ES-I3 (cell line): ENCODE results near the gene CTRB2.

Source experiments
- H3K36me3 ChIP-seq: 2 replicates; pipeline ENCODE4 v1.6.1; 2013; ENCODE audit warnings: mild to moderate bottlenecking, low read length, control low read depth, moderate library complexity; ENCODE audit not compliant: insufficient read depth
- H3K4me1 ChIP-seq: 2 replicates; pipeline ENCODE4 v1.6.1; 2013; ENCODE audit warnings: mild to moderate bottlenecking, control low read depth, low read length; ENCODE audit not compliant: insufficient read depth
- H3K9ac ChIP-seq: 2 replicates; pipeline ENCODE4 v1.6.1; 2013; ENCODE audit warnings: low read depth, mild to moderate bottlenecking, low read length, moderate library complexity
- H3K9me3 ChIP-seq: 2 replicates; pipeline ENCODE4 v1.6.1; 2013; ENCODE audit warnings: mild to moderate bottlenecking, low read length, moderate library complexity; ENCODE audit not compliant: control insufficient read depth, insufficient read depth

CTRB2 gene

DNA sequence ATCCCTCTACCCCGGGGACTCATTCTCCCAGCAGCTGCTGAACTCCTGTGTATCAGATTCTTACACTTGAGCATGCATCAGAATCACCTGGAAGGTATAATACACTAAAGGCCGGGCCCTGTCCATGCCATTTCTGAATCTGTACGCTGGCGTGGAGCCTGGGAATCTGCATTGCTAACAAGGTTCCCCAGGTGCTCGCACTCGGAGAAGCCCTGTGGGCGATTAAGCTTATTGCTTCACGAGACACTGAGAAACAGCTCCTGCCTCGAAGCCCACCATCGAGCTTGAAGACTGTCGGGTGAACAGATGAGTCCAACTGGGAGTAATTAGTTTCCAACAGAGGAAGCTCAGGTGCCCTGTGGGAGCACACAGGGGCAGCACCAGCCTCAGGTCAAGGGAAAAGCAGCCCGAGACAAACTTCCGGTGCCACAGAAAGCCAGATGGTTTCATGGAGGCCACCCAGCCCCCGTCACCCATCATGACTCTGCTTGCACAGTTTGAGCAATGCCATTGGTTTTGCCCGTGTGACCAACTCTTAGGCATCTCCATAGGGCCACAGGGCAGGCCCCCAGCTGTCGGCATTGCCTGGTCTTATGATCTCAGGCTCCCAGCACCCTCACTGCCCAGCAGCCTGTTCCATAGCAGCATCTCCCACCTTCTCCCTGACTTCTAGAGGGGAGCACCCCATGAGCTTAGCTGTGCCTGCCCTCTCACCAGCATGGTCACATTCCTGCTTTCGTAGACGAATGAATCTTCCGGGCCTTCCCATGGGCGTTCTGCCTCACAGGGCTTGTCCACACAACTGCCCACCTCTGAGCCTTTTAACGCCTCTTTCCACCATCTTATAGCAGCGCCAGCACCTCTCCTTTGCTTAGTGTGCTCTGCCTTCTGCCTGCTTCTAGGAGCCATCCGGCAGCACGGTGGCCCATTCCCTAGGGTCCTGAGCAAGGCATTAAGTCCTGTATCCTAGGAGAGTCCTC lies 10.9 kb downstream of the CTRB2 start:
- Histone ChIP-seq H3K4me1 (no peaks in the 10 kb centered on the region), H3K9me3 (no peaks in the 10 kb centered on the region; the same call in 1 of the 2 replicates), H3K36me3 (no peaks in the 10 kb centered on the region), H3K9ac (no peak overlapping the region)

DNA sequence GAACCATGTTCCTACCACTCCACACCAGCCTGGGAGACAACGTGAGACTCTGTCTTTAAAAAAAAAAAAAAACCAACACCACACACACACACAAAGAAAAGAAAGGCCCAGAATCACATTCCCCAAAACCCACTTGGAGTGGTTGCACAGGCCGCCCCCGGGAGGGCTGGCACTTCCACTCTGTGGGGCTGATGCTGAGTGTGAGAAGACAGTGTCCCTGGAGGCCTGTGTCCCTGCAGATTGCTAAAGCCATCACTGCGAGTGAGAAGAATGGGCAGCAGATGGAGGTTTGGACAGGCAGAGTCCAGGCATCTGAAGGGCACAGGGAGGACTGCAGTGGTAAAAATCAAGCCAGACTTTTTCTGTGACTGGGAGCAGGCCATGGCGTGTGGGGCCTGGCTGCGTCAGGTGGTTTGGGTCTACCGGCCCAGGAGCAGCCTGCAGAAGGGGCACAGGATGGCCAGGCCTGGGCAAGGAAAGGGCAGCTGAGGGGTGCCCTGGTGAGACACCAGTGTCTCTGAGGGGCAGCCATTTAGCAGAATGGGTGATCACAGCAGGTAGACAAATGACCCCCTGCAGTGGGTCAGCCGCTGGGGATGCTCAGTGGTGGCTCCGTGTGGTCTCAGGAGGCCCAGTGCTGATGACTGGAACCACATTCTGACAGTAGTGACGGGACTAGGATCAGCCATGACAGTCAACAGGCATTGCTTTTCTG lies 13.1 kb downstream of the CTRB2 start:
- H3K36me3 ChIP-seq, result no peaks in the 10 kb centered on the region
- no peaks in the 10 kb centered on the region for H3K4me1 ChIP-seq
- no peak overlapping the region for H3K9ac ChIP-seq
- H3K9me3 ChIP-seq, result no peaks in the 10 kb centered on the region; the same call in 1 of the 2 replicates

DNA sequence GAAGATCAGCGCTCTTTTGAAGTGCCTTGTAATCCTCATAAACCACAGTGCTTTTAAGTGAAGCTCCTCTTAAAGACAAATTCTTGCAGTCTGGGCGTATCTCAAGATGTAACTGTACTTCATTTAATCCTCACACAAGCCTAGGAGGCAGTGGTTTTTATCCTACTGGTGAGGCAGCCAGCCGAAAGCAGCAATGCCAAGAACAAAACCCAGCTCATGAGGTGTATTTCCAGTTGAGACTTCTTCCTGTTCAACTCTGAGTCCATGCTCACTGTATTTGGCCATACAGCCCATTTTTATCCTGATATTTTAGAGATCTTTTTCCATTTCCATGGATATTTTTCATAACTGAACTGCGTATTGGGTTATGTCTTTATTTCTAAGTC lies 13.7 kb downstream of the CTRB2 start:
- Histone ChIP-seq H3K36me3 (no peaks in the 10 kb centered on the region), H3K9ac (no peak overlapping the region), H3K9me3 (no peaks in the 10 kb centered on the region; the same call in 1 of the 2 replicates), H3K4me1 (no peaks in the 10 kb centered on the region)

DNA sequence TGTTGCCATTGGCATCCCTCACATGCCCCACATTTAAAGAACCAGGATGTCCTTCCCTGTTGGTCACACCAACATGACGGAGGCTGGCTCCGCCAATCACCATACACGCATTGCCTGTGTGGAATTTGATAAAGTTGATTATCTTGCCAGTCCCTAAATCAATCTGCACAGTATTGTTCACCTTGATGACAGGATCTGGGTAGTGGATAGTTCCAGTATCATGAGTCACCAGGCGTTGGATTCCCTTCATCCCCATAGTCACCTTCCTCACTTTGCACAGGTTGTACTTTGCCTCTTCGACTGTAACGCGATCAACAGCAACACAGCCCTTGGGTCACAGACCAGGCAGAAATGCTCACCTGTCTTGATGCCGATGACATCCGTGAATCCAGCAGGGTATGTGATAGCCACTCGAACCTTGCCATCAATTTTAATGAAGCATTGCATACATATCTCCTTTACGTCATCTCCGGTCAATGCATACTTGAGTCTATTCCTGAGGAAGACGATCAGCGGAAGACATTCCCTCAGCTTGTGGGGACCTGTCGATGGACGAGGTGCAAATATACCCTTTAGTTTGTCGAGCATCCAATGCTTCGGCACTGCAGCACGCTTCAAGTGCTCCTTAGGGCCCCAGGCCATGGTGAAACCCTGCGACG lies 14.2 kb downstream of the CTRB2 start:
- H3K4me1 ChIP-seq, result no peaks in the 10 kb centered on the region
- no peaks in the 10 kb centered on the region; the same call in 1 of the 2 replicates for H3K9me3 ChIP-seq
- no peak overlapping the region for H3K9ac ChIP-seq
- no peaks in the 10 kb centered on the region for H3K36me3 ChIP-seq

DNA sequence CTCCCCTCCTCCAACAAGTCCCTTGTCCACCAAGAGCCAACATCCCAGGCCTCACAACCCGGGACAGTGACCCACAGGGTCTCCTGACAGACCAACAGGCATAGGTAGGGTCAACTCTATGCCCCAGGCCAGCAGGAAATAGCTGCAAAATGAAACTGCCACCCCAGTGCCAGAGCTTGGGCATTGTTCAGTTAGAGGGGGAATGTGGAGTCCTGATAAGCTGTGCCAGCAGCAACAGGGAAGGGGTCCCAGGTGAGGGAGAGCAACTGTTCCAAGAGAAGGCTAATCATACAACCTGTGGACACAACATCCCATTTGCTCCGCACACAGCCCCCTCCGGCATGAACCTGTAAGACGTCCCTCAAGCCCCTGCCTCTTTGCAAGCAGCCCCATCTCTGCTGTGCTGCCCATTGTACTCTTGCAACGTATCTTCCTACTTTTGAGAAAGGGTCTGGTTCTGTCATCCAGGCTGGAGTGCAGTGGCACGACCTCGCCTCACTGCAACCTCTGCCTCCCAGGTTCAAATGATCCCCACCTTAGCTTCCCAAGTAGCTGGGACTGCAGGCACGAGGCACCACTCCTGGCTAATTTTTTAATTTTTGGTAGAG lies 17.2 kb downstream of the CTRB2 start:
- no peaks in the 10 kb centered on the region for H3K9me3 ChIP-seq
- H3K4me1 ChIP-seq, result no peaks in the 10 kb centered on the region

DNA sequence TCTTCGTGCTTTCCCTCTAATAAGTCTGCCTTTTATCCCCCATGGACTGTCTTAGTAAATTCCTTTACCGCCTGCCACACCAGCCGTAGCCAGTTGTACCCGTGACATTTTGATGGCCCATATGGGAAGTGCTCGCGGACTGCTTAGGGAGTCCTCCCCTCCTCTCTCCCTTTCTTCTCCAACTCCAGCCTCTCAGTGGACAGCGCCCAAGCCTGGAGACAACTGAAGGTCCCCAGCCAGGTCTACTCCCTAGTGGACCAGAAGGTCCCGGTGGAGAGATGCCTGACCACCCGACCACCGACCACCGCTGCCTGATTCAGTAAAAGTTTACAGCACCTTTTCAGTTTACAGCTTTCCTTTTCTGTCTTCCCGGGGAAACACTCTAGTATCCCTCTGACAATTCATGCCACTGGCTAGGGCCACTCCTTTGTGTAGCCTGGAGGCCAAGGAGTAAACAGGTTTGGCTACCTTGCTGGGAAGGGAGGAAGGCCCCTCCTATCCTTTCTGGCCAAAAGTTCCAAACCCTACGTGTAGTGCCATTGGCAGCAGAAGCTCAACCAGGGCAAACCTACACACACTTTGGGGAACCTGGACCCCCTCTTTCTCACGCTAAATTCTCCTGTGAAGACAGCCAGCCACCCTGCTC lies 18.0 kb downstream of the CTRB2 start:
- no peaks in the 10 kb centered on the region for H3K4me1 ChIP-seq
- no peak overlapping the region for H3K9ac ChIP-seq
- H3K9me3 ChIP-seq, result no peaks in the 10 kb centered on the region
- H3K36me3 ChIP-seq, result no peaks in the 10 kb centered on the region

More for the DNA sequence above, 17.2 kb downstream of the CTRB2 start:
- Histone ChIP-seq H3K9ac (no peak overlapping the region), H3K36me3 (no peaks in the 10 kb centered on the region)

DNA sequence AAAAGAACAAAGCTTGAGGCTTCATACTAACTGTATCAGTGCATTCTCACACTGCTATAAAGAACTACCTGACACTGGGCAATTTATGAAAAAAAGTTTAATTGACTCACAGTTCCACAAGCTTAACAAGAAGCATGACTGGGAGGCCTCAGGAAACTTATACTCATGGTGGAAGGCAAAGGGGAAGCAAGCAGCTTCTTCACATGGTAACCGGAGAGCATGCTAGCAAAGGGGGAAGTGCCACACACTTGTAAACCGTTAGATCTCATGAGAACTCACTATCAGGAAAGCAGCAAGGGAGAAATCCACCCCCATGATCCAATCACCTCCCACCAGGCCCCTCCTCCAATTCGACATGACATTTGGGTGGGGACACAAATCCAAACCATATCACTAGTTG lies 25.3 kb downstream of the CTRB2 start:
- no peaks in the 10 kb centered on the region; the same call in 1 of the 2 replicates for H3K9me3 ChIP-seq

DNA sequence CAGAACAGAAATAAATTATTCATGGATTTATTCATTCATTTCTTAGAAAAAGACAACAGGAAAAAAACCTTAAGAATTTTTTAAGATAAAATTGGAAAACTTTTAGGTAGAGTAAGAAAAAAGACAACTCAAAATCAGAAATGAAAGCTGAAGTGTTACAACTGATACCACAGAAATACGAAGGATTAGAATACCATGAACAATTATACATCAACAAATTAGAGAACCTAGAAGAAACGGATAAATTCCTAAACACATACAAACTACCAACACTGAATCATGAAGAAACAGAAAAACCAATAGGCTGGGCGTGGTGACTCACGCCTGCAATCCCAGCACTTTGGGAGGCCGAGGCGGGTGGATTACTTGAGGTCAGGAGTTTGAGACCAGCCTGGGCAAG lies 27.8 kb downstream of the CTRB2 start:
- peaks cover 5% of the 10 kb centered on the region for H3K9me3 ChIP-seq
- H3K36me3 ChIP-seq, result no peaks in the 10 kb centered on the region

More for the DNA sequence above, 25.3 kb downstream of the CTRB2 start:
- no peaks in the 10 kb centered on the region for H3K36me3 ChIP-seq
- H3K9ac ChIP-seq, result no peak overlapping the region
- H3K4me1 ChIP-seq, result no peaks in the 10 kb centered on the region

DNA sequence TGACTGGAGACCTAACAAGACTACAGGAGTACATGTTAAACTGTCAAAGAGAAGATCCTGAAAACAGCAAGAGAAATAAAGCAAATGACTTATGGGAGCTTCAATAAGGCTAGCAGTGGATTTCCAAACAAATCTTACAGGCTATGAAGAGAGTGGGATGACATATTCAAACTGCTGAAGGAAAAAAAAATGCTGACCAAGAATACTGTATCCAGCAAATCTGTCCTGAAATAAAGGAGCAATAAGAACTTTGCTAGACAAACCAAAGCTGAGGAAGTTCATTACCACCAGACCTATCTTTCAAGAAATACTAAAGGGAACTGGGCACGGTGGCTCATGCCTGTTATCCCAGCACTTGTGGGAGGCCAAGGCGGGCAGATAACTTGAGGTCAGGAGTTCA lies 30.0 kb downstream of the CTRB2 start:
- Histone ChIP-seq H3K4me1 (no peaks in the 10 kb centered on the region), H3K9ac (no peak overlapping the region), H3K9me3 (peaks cover 13% of the 10 kb centered on the region), H3K36me3 (no peaks in the 10 kb centered on the region)

More for the DNA sequence above, 27.8 kb downstream of the CTRB2 start:
- Histone ChIP-seq H3K4me1 (no peaks in the 10 kb centered on the region), H3K9ac (no peak overlapping the region)

DNA sequence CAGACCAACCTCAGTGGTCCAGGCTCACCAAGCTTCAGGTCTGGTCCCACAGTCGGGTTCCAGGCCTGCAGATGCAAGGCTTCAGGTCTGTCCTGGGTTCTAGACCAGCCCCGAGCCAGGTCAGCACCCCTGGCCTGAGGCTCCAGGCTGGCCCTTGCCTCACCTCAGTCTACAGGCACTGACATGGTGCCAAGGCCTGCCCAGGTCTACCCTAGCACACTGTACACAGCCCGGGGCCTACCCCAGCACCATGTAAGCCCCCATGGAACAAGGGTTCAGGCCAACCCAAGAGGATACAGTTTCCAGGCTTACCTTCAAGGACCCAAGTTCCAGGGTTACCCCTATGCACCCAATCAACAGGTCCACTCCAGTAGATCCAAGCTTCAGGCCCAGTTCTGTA lies 31.9 kb downstream of the CTRB2 start:
- Histone ChIP-seq H3K9ac (no peak overlapping the region), H3K4me1 (no peaks in the 10 kb centered on the region), H3K36me3 (peaks cover 7% of the 10 kb centered on the region), H3K9me3 (peaks cover 30% of the 10 kb centered on the region)

DNA sequence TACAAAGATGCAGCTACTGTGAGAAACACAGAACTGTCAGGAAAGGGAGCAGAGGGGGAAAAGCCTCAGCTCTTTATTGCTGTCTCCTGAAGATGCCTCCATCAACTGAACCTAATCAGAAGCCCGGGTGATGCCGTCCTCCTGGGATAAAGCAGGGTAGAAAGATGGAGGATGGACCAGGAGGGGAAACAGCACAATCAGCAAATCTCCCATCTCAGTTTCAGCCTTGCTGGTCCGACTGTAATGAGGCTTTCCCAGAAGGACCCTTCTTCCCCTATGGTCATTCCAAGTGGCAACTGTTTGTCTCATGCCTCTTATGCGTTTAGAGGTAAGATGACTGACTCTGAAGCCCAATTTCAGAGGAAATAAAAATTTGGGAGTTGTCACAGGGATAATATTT lies 34.4 kb downstream of the CTRB2 start:
- Histone ChIP-seq H3K4me1 (no peaks in the 10 kb centered on the region), H3K36me3 (peaks cover 27% of the 10 kb centered on the region), H3K9me3 (peaks cover 38% of the 10 kb centered on the region), H3K9ac (no peak overlapping the region)

DNA sequence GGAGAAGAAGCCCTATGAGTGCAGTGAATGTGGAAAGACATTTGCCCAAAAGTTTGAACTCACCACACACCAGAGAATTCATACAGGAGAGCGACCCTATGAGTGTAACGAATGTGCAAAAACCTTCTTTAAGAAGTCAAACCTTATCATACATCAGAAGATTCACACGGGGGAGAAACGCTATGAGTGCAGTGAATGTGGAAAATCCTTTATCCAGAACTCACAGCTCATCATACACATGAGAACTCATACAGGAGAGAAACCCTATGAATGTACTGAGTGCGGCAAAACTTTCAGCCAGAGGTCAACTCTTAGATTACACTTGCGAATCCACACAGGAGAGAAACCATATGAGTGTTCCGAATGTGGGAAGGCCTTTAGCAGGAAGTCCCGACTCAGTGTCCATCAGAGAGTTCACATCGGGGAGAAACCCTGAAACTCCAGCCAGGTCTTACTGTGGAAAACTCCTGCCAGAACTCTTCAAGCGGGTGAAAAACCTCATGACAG lies 37.0 kb downstream of the CTRB2 start:
- Histone ChIP-seq H3K4me1 (no peaks in the 10 kb centered on the region), H3K9ac (no peak overlapping the region), H3K9me3 (peaks cover 48% of the 10 kb centered on the region), H3K36me3 (peaks cover 37% of the 10 kb centered on the region)

DNA sequence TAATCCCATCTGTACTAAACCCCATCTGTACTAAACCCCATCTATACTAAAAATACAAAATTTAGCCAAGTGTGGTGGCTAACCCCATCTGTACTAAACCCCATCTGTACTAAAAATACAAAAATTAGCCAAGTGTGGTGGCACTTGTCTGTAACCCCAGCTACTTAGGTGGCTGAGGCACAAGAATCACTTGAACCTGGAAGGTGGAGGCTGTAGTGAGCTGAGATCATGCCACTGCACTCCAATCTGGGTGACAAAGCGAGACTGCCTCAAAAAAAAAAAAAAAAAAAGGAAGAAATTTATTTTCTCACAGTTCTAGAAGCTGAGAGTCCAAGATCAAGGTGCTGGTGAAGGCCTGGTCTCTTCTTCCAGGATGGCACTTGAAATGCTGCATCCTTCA lies 46.6 kb downstream of the CTRB2 start:
- 0 out of 2 replicates have a peak, but pooled peaks cover 3% of the 10 kb centered on the region for H3K36me3 ChIP-seq
- peaks cover 12% of the 10 kb centered on the region; the same call in 1 of the 2 replicates for H3K9me3 ChIP-seq
- H3K4me1 ChIP-seq, result no peaks in the 10 kb centered on the region
- H3K9ac ChIP-seq, result no peak overlapping the region
